ENCODE data around the gene HAAO. TPM values are rescaled to one million over a fixed set of nuclear protein-coding genes. Genes with fewer than 3 reads are reported as not detected.

The HAAO gene
- total RNA-seq, 4 donors from 2014 or later: 0.61 to 10.5 (median 5.2) TPM

DNA sequence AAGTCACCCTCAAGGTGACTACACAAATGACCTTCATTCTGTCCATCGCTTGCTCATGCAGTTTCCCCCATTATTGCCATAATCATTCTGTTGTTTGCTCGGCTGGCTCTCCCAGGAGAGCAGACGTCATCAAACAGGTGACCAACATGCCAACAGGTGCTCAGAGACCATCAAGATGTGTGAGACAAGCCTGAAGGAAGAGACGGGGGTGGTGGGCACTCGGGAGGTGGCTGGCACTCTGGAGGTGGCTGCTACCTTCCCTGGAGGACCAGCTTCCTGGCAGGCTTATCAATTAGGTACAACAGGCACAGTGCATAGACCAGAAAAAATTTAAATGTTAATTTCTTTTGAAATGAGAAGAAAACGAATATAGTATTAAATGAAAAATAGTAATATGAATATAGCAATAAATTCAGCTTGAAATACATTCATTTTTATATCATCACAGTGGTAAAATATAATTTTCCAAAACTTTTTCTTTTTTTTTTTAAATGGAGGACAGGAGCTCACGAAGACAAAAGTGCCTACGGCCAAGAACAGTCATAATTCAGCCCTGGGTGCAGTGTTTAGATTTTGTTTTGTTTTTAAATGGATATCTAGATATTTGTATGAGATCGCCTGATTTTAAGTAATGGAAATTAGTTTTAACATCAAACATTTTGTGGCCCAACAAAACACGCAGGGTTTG, 16.9 kb upstream of the HAAO start:
- intact Hi-C loops (cut with DNase I): no loop called here
- no peaks in the 10 kb centered on the region for H3K27me3 ChIP-seq
- H3K27ac ChIP-seq: peak overlapping the region; percentile 97 to 100 (median 98)
- peak overlapping the region; percentile 67 to 78 (median 75) for H3K4me3 ChIP-seq
- H3K9me3 ChIP-seq: no peaks in the 10 kb centered on the region
- no peaks in the 10 kb centered on the region for H3K36me3 ChIP-seq
- no peak for DNase-seq
- peaks cover 0 to 26% (median 7%) of the 10 kb centered on the region in 3 donors for H3K4me1 ChIP-seq
- WGBS, 2 donors: 35% methylated on average over 10 of the region's 10 CpGs
- TF ChIP-seq POLR2A (IDR thresholded peaks at IDR 0.05): no peak
- TF ChIP-seq, protein P1, sequence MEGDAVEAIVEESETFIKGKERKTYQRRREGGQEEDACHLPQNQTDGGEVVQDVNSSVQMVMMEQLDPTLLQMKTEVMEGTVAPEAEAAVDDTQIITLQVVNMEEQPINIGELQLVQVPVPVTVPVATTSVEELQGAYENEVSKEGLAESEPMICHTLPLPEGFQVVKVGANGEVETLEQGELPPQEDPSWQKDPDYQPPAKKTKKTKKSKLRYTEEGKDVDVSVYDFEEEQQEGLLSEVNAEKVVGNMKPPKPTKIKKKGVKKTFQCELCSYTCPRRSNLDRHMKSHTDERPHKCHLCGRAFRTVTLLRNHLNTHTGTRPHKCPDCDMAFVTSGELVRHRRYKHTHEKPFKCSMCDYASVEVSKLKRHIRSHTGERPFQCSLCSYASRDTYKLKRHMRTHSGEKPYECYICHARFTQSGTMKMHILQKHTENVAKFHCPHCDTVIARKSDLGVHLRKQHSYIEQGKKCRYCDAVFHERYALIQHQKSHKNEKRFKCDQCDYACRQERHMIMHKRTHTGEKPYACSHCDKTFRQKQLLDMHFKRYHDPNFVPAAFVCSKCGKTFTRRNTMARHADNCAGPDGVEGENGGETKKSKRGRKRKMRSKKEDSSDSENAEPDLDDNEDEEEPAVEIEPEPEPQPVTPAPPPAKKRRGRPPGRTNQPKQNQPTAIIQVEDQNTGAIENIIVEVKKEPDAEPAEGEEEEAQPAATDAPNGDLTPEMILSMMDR (IDR thresholded peaks at IDR 0.05): no peak

GRCh38 chr2:42808301-42808700, 15.9 kb upstream of the HAAO start:
- Histone ChIP-seq H3K36me3 (no peaks in the 10 kb centered on the region), H3K9me3 (no peaks in the 10 kb centered on the region), H3K4me3 (no peak overlapping the region), H3K27ac (no peak overlapping the region), H3K4me1 (peaks cover 0 to 26% (median 7%) of the 10 kb centered on the region in 3 donors), H3K27me3 (no peaks in the 10 kb centered on the region)
- DNase-seq: no peak
- intact Hi-C loops (cut with DNase I): no loop called here
- WGBS, 2 donors: 89 to 92% methylated on average over 4 to 5 of the region's 5 CpGs
- TF ChIP-seq POLR2A (IDR thresholded peaks at IDR 0.05): no peak
- TF ChIP-seq, protein P1 (IDR thresholded peaks at IDR 0.05): no peak

DNA sequence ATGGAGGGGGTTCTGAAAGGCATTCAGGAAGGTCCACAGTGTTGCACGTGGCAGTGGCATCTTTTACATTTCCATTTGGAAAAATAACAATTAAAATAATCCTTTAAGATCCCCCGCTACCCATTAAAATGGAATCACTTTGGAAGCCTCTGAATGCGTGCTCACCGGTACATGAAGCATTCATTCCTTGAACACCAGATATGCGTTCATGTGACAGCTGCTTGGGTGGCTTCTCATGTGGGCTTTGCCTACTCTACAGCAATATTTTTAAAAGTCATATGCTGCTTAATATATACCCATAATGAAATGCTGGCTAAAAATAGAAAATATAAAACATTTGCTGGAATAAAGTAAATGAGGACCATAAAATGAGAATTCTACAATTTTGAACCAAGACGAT, 14.4 kb upstream of the HAAO start:
- no peak overlapping the region for H3K4me3 ChIP-seq
- H3K27ac ChIP-seq: no peak overlapping the region
- TF ChIP-seq, protein P1 (IDR thresholded peaks at IDR 0.05): no peak
- no peak for TF ChIP-seq POLR2A (IDR thresholded peaks at IDR 0.05)
- peaks cover 0 to 23% (median 7%) of the 10 kb centered on the region in 3 donors for H3K4me1 ChIP-seq
- no peaks in the 10 kb centered on the region for H3K9me3 ChIP-seq
- no peaks in the 10 kb centered on the region for H3K27me3 ChIP-seq
- no peaks in the 10 kb centered on the region for H3K36me3 ChIP-seq
- intact Hi-C loops (cut with DNase I): no loop called here
- no peak for DNase-seq
- 80 to 94% methylated on average over 6 of the region's 6 CpGs for WGBS, 2 donors

DNA sequence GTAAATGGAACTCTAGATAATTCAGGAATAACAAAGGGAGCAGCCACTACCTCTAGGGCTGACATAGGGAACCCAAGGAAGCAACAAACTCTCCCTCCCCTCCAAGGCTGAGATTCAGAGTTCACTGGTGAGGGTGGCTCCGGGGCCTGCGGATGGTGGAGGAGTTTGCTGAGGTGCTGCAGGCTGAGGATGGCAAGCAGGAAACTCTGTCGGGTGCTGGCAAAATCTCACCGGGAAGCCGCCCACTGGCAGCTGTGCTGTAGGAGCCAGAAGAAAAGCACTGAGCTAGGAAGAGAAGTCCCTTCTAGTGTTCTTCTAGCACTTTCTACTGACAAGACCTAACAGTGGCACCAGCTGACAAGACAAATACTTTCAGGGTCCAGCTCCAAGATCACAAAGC, 12.5 kb upstream of the HAAO start:
- TF ChIP-seq, protein P1 (IDR thresholded peaks at IDR 0.05): no peak
- no peak for TF ChIP-seq POLR2A (IDR thresholded peaks at IDR 0.05)
- Histone ChIP-seq H3K4me3 (no peak overlapping the region), H3K9me3 (no peaks in the 10 kb centered on the region), H3K27ac (no peak overlapping the region), H3K36me3 (no peaks in the 10 kb centered on the region), H3K27me3 (no peaks in the 10 kb centered on the region), H3K4me1 (peaks cover 0 to 26% (median 8%) of the 10 kb centered on the region in 3 donors)
- 72 to 80% methylated on average over 5 of the region's 5 CpGs for WGBS, 2 donors
- DNase-seq: no peak
- intact Hi-C loops (cut with DNase I): no loop called here

DNA sequence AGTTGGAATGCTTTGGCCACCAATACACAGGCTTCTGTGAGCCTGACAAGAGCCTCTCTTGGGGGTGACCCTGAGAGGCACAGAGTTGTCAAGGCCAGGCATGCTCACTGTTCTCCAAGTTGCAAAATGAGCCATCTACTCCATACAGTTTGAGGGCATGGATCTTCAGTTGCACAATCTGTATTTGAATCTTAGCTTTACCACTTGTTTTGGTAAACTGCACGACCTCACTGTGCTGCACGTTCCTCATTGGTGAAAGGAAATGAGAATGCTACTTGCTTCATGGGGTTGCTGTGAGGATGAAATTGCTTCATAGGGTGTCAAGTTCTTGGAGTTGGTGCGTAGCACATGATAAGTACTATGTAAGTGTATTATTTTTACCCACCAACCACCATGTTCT, 12.0 kb upstream of the HAAO start:
- intact Hi-C loops (cut with DNase I): no loop called here
- TF ChIP-seq, protein P1 (IDR thresholded peaks at IDR 0.05): no peak
- no peak for TF ChIP-seq POLR2A (IDR thresholded peaks at IDR 0.05)
- WGBS, 2 donors: 66 to 73% methylated on average over 3 of the region's 3 CpGs
- H3K27me3 ChIP-seq: no peaks in the 10 kb centered on the region
- H3K36me3 ChIP-seq: no peaks in the 10 kb centered on the region
- H3K27ac ChIP-seq: no peak overlapping the region
- DNase-seq: no peak
- H3K9me3 ChIP-seq: no peaks in the 10 kb centered on the region
- no peak overlapping the region for H3K4me3 ChIP-seq
- H3K4me1 ChIP-seq: peaks cover 0 to 29% (median 8%) of the 10 kb centered on the region in 3 donors
